Fibroblast of lung (primary cell): ENCODE results near the gene ABR. TPM values are rescaled to one million over a fixed set of nuclear protein-coding genes. Genes with fewer than 3 reads are reported as not detected.

Experiments used
- DNase-seq, 2 donors: peaks; one replicate each; pipeline versions ENCODE4 v3.0.0 to v3.0.0-alpha.2; 2010; ENCODE audit warnings: low read depth in 2 of 2
- H2AFZ ChIP-seq: 2 replicates; pipeline ENCODE4 v1.5.1; 2012; ENCODE audit warnings: low read length, control low read depth, inconsistent platforms
- H3K27ac ChIP-seq: 2 replicates; pipeline ENCODE4 v1.5.1; 2011; ENCODE audit warnings: low read length, control low read depth; ENCODE audit not compliant: insufficient read depth
- H3K27me3 ChIP-seq: 2 replicates; pipeline ENCODE4 v1.5.1; 2011; ENCODE audit warnings: mild to moderate bottlenecking, low read length; ENCODE audit not compliant: control insufficient read depth, insufficient read depth
- H3K36me3 ChIP-seq: 2 replicates; pipeline ENCODE4 v1.5.1; 2011; ENCODE audit warnings: low read length; ENCODE audit not compliant: control insufficient read depth, insufficient read depth
- H3K4me1 ChIP-seq: 2 replicates; pipeline ENCODE4 v1.5.1; 2011; ENCODE audit warnings: low read length; ENCODE audit not compliant: control insufficient read depth, insufficient read depth; ENCODE audit errors: extremely low read depth
- H3K4me2 ChIP-seq: 2 replicates; pipeline ENCODE4 v1.5.1; 2011; ENCODE audit warnings: low read length, control low read depth; ENCODE audit not compliant: insufficient read depth; ENCODE audit errors: extremely low read depth
- H3K4me3 ChIP-seq, 4 experiments: fragments of 200-600 bp in 1 of 4; sonication (generic) in 1 of 4; replicated peaks in 1 of 4; 2 replicates each; pipeline ENCODE4 v1.5.1; 2011 to 2016; ENCODE audit warnings: low read length in 4 of 4, low read depth in 3 of 4, mild to moderate bottlenecking in 3 of 4, control low read depth in 2 of 4, inconsistent platforms in 1 of 4, mixed read lengths in 1 of 4; ENCODE audit not compliant: insufficient read depth in 1 of 4; ENCODE audit errors: control extremely low read depth in 1 of 4
- H3K79me2 ChIP-seq: 2 replicates; pipeline ENCODE4 v1.5.1; 2012; ENCODE audit warnings: mild to moderate bottlenecking, low read length, inconsistent platforms; ENCODE audit not compliant: control insufficient read depth, insufficient read depth
- H3K9ac ChIP-seq: 2 replicates; pipeline ENCODE4 v1.5.1; 2011; ENCODE audit warnings: mild to moderate bottlenecking, low read length, control low read depth; ENCODE audit not compliant: insufficient read depth
- H3K9me3 ChIP-seq: 2 replicates; pipeline ENCODE4 v1.5.1; 2012; ENCODE audit warnings: low read depth, low read length; ENCODE audit not compliant: control insufficient read depth, insufficient read depth
- H4K20me1 ChIP-seq: 2 replicates; pipeline ENCODE4 v1.5.1; 2011; ENCODE audit warnings: low read length; ENCODE audit not compliant: control insufficient read depth, insufficient read depth; ENCODE audit errors: extremely low read depth
- CTCF ChIP-seq, 2 donors: IDR thresholded peaks in 1 of 2; conservative IDR thresholded peaks in 1 of 2; 1 replicate in 1 of 2; 2 replicates in 1 of 2; pipeline ENCODE4 v1.5.1; 2011 to 2012; ENCODE audit warnings: low read length in 2 of 2, control low read depth in 1 of 2, inconsistent platforms in 1 of 2, low read depth in 1 of 2, mild to moderate bottlenecking in 1 of 2
- EZH2 ChIP-seq: IDR thresholded peaks from 2 replicates; pipeline ENCODE4 v1.5.1; 2012; ENCODE audit warnings: low read length, control low read depth, mild to moderate bottlenecking; ENCODE audit errors: missing control alignments
- polyA plus RNA-seq, 2 donors: library from polyadenylated mRNA; depleted of rRNA in 1 of 2; stranded (reverse) in 1 of 2; unstranded in 1 of 2; fragments of >200 nt; gene quantifications; 2 replicates each; pipeline ENCODE4 v1.2.1, GENCODE V29; 2011 to 2012; ENCODE audit warnings: missing spikeins in 1 of 2
- total RNA-seq: library from RNA; depleted of rRNA; stranded (reverse); fragments of >200 nt; gene quantifications from 2 replicates; pipeline ENCODE4 v1.2.1, GENCODE V29; 2014

Gene ABR
- total and polyA plus RNA-seq, 2 donors (not counting 1 experiment from before 2014, with no cell fraction given), result 43.7 to 84.7 TPM

DNA sequence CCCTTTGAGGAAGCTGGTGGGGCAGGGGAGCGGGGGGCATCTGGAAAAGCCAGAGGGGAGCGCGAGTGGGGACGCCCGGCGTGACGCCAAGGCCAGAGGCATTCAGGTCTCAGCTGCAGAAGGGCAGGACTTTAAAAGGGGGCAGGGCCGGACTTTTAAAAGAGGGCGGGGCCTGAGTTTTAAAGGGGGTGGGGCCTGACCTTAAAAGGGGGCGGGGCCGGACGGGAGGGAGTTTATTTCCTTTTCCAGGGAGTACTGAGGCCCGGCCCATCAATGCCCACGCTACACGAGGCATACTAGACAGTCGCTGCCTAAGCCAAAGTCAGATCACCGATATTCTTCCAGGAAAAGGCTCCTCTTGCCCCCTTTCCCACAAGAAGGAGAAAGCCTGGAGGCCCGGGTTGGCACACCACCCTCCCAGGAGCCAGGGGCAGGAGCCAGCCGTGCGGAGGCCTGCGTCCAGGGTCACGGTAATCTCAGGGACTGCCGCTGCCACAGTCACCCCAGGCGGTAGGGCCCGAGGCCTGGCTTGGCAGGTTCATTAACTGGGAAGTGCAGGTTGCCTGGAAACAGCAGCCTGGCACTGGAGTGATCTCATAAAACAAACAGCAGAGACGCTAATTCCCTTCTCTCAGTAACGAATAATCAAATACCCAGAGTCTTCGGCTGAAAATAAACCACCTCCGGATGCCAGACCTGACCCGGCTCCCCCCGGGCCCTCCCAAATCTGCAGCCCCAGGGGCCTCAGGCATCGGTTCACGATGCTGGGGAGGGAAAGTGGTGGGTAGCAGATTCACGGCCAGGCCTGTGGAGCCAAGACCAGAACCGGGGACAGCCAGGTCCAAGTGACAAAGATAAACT lies 92.2 kb downstream of the ABR start:
- Histone ChIP-seq H3K4me2 (no peak overlapping the region), H3K9ac (no peak overlapping the region)

DNA sequence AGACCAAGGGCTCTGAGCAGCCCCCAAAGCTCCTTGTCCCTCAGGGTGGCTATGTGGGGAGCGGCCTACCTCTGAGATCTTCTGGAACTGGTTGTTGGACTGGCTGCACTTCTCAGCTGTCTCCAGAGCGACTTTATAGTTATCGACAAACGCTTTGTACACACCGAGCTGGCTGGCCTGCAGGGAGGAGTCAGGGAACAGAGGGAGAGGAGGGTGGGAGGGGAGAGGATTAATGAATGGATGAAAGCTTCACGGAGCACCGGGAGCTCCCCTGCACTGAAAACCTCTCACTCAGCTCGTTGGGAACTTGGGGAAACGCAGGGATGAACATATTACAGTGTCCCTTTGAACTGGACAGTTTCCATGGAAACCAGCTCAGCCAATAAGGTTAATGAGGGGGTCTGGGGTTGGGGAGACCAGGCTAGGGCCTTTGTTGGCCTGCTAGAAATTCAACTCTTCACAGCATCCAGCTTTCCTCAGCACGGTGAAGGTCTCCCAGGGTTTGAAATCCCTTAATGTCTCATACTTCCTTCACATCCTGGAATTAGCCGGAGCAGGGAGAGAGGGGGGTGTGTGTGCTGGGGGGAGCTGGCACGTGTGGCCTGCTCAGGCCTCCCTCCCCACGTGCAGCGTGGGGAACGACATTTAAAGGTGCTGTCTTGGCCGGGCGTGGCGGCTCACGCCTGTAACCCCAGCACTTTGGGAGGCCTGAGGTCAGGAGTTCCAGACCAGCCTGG lies 96.2 kb downstream of the ABR start:
- Histone ChIP-seq H3K27me3 (no peaks in the 10 kb centered on the region), H3K36me3 (peaks cover 5% of the 10 kb centered on the region), H3K79me2 (no peaks in the 10 kb centered on the region), H2AFZ (no peak overlapping the region), H3K4me1 (peaks cover 6% of the 10 kb centered on the region), H3K27ac (no peak overlapping the region), H3K9me3 (no peaks in the 10 kb centered on the region), H3K9ac (no peak overlapping the region), H3K4me2 (no peak overlapping the region), H4K20me1 (no peaks in the 10 kb centered on the region), H3K4me3 (no peak overlapping the region)
- DNase-seq, result peak; percentile 33 to 62
- no peak for TF ChIP-seq CTCF (conservative IDR thresholded peaks at IDR 0.05 in 1 of 2, IDR thresholded peaks at IDR 0.05 in 1 of 2; ENCODE audit: low read depth in 1 of 2, low read length in 2 of 2)
- TF ChIP-seq EZH2, result no peak

More for the DNA sequence above, 92.2 kb downstream of the ABR start:
- Histone ChIP-seq H3K27ac (no peak overlapping the region), H3K27me3 (no peaks in the 10 kb centered on the region), H3K79me2 (no peaks in the 10 kb centered on the region), H3K4me1 (no peaks in the 10 kb centered on the region), H4K20me1 (no peaks in the 10 kb centered on the region), H3K9me3 (no peaks in the 10 kb centered on the region), H3K36me3 (peaks cover 2% of the 10 kb centered on the region), H2AFZ (no peak overlapping the region), H3K4me3 (no peak overlapping the region)
- no peak for TF ChIP-seq EZH2
- no peak for TF ChIP-seq CTCF (conservative IDR thresholded peaks at IDR 0.05 in 1 of 2, IDR thresholded peaks at IDR 0.05 in 1 of 2; ENCODE audit: low read depth in 1 of 2, low read length in 2 of 2)
- DNase-seq, result peak in 1 of 2 donors; percentile 59

GRCh38 chr17:1082579-1082978 lies 97.2 kb downstream of the ABR start:
- H3K27me3 ChIP-seq, result no peaks in the 10 kb centered on the region
- H3K9me3 ChIP-seq, result no peaks in the 10 kb centered on the region
- H3K9ac ChIP-seq, result no peak overlapping the region
- DNase-seq, result peak; percentile 79 to 83
- no peak overlapping the region for H3K27ac ChIP-seq
- H2AFZ ChIP-seq, result no peak overlapping the region
- TF ChIP-seq EZH2 (no peak), CTCF (conservative IDR thresholded peaks at IDR 0.05 in 1 of 2, IDR thresholded peaks at IDR 0.05 in 1 of 2; ENCODE audit: low read depth in 1 of 2, low read length in 2 of 2) (no peak)
- no peak overlapping the region for H3K4me2 ChIP-seq
- H3K79me2 ChIP-seq, result no peaks in the 10 kb centered on the region
- no peaks in the 10 kb centered on the region for H4K20me1 ChIP-seq
- no peak overlapping the region for H3K4me3 ChIP-seq
- peaks cover 6% of the 10 kb centered on the region for H3K4me1 ChIP-seq
- H3K36me3 ChIP-seq, result peaks cover 5% of the 10 kb centered on the region
